Spleen (tissue), 11 donors: ENCODE measurements around the gene ARL15. TPM values are rescaled to one million over a fixed set of nuclear protein-coding genes. Genes with fewer than 3 reads are reported as not detected.
"Not testable (repeated sequence)": the region's sequence is repeated elsewhere in the genome, so short reads cannot be mapped to it uniquely, and the experiment has no call there.

ENCODE experiments used
- DNase-seq: peaks from one replicate; pipeline ENCODE4 v3.0.0-alpha.2; 2020
- H3K27ac ChIP-seq, 8 donors: fragments of 200-600 bp; sonication (generic) in 7 of 8; 1 replicate in 4 of 8; 2 replicates in 4 of 8; pipeline versions ENCODE4 v1.5.0 to v1.8.0; 2016 to 2021; ENCODE audit warnings: inconsistent platforms in 4 of 8, mild to moderate bottlenecking in 4 of 8, moderate library complexity in 1 of 8
- H3K27me3 ChIP-seq, 7 donors: fragments of 200-600 bp; sonication (generic) in 6 of 7; replicated peaks in 1 of 7; 1 replicate in 4 of 7; 2 replicates in 3 of 7; pipeline versions ENCODE4 v1.5.0 to v1.8.0; 2016 to 2021; ENCODE audit warnings: inconsistent platforms in 3 of 7, mild to moderate bottlenecking in 1 of 7
- H3K36me3 ChIP-seq, 6 donors: fragments of 200-600 bp; sonication (generic) in 5 of 6; 1 replicate in 4 of 6; 2 replicates in 2 of 6; pipeline versions ENCODE4 v1.5.0 to v1.8.0; 2016 to 2021; ENCODE audit warnings: inconsistent platforms in 2 of 6
- H3K4me1 ChIP-seq, 6 donors: fragments of 200-600 bp; sonication (generic) in 5 of 6; 1 replicate in 3 of 6; 2 replicates in 3 of 6; pipeline versions ENCODE4 v1.5.0 to v1.8.0; 2016 to 2021; ENCODE audit warnings: inconsistent platforms in 3 of 6
- H3K4me3 ChIP-seq, 8 donors: fragments of 200-600 bp; sonication (generic) in 7 of 8; 1 replicate in 4 of 8; 2 replicates in 4 of 8; pipeline versions ENCODE4 v1.5.0 to v1.8.0; 2016 to 2021; ENCODE audit warnings: inconsistent platforms in 4 of 8, mild to moderate bottlenecking in 4 of 8, moderate library complexity in 2 of 8
- H3K9me3 ChIP-seq, 8 donors: fragments of 200-600 bp; sonication (generic) in 7 of 8; 1 replicate in 4 of 8; 2 replicates in 4 of 8; pipeline versions ENCODE4 v1.5.0 to v1.8.0; 2016 to 2021; ENCODE audit warnings: inconsistent platforms in 4 of 8
- POLR2A ChIP-seq, 3 donors: fragments of 450-650 bp; IDR thresholded peaks; one replicate each; pipeline ENCODE4 v1.5.1; 2017; ENCODE audit warnings: antibody characterized with exemption in 3 of 3, mild to moderate bottlenecking in 1 of 3
- POLR2AphosphoS5 ChIP-seq, 3 donors: sonication (generic); formaldehyde crosslinking; IDR thresholded peaks; one replicate each; pipeline ENCODE4 v1.5.1; 2017; ENCODE audit warnings: antibody characterized with exemption in 3 of 3
- WGBS, 5 donors: extraction: QIAGEN DNeasy Blood & Tissue Kit in 3 of 5; methylation state at CpG; one replicate each; pipeline versions ENCODE4 v1.1.5 to v1.1.7; 2013 to 2018; 5-methylcytosine and 5-hydroxymethylcytosine counted together
- intact Hi-C: fragments of 100-400 bp; cut with DNase I; formaldehyde crosslinking; loops from one replicate; pipeline ENCODE4 v1.15.0; 2023; ENCODE audit warnings: low total_unique reads
- polyA plus RNA-seq, 3 donors: library from polyadenylated mRNA; stranded (reverse); fragments of 200-250 nt; gene quantifications; one replicate each; pipeline ENCODE4 v1.2.1, GENCODE V29; 2013
- total RNA-seq, 7 donors: library from RNA; depleted of rRNA in 3 of 7; stranded (reverse); fragments of >200 nt in 3 of 7; fragmentation: NEBNext Ultra II Directional in 4 of 7; extraction: Animal tissue kit (Norgen Biotek cat#: 25700) in 4 of 7; gene quantifications; one replicate each; pipeline versions ENCODE4 v1.1.0 to v1.2.1, GENCODE V29; 2016 to 2021
- TF ChIP-seq, protein P1 (sequence below), 11 experiments: fragments of 200-600 bp in 7 of 11; fragments of 450-650 bp in 4 of 11; sonication (generic) in 4 of 11; IDR thresholded peaks in 8 of 11; conservative IDR thresholded peaks in 3 of 11; 1 replicate in 7 of 11; 2 replicates in 4 of 11; pipeline versions ENCODE4 v1.4.0 to v1.8.0; 2016 to 2021; ENCODE audit warnings: antibody characterized with exemption in 11 of 11, inconsistent platforms in 4 of 11, mild to moderate bottlenecking in 1 of 11
- donor health status: healthy with polysubstance abuse.
- donor health status: DM: no; HTN: no; CAD: no; lungs with moderate emphysema.
- donor health status: DM: no; HTN: no; CAD: no.
- donor health status: Bipolar disorder and iron deficiency.
- donor health status: healthy.
- donor health status: DM: no; HTN: no; CAD: no.
- donor health status: DM: yes; HTN: yes; CAD: no.

The ARL15 gene
- total and polyA plus RNA-seq, 10 donors = 6.3 to 70.2 (median 37.1) TPM

DNA sequence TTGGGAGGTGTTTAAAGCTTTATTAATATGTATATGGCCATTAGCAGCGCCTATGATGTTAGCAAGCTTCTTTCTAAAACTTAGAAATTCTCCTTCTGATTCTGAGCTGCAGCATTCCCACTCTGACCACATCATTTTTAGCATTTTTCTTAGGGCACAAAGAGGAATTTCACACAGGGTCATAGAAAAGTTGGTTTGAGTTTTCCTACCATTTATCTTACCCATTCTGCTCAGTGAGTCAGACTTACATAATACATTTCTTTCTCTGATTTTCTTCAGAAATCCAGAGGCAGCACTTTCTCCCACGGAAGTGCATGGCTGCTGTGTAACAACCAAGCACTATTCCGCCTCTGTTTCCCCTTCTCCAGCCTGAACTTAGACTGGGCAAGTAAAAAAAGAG is 246.6 kb downstream of the ARL15 start:
- Histone ChIP-seq H3K27ac (no peak overlapping the region), H3K4me1 (no peaks in the 10 kb centered on the region), H3K36me3 (peaks cover 0 to 11% (median 0%) of the 10 kb centered on the region in 6 donors), H3K9me3 (no peaks in the 10 kb centered on the region), H3K4me3 (no peak overlapping the region), H3K27me3 (no peaks in the 10 kb centered on the region)
- intact Hi-C loops = no loop called here
- WGBS, 5 donors = 75 to 98% (median 93%) methylated on average over 3 of the region's 3 CpGs
- no peak for DNase-seq
- TF ChIP-seq POLR2AphosphoS5 (IDR thresholded peaks at IDR 0.05) (no peak), POLR2A (IDR thresholded peaks at IDR 0.05) (no peak)
- TF ChIP-seq, protein P1, sequence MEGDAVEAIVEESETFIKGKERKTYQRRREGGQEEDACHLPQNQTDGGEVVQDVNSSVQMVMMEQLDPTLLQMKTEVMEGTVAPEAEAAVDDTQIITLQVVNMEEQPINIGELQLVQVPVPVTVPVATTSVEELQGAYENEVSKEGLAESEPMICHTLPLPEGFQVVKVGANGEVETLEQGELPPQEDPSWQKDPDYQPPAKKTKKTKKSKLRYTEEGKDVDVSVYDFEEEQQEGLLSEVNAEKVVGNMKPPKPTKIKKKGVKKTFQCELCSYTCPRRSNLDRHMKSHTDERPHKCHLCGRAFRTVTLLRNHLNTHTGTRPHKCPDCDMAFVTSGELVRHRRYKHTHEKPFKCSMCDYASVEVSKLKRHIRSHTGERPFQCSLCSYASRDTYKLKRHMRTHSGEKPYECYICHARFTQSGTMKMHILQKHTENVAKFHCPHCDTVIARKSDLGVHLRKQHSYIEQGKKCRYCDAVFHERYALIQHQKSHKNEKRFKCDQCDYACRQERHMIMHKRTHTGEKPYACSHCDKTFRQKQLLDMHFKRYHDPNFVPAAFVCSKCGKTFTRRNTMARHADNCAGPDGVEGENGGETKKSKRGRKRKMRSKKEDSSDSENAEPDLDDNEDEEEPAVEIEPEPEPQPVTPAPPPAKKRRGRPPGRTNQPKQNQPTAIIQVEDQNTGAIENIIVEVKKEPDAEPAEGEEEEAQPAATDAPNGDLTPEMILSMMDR (IDR thresholded peaks at IDR 0.05 in 8 of 11, conservative IDR thresholded peaks at IDR 0.05 in 3 of 11) = no peak

DNA sequence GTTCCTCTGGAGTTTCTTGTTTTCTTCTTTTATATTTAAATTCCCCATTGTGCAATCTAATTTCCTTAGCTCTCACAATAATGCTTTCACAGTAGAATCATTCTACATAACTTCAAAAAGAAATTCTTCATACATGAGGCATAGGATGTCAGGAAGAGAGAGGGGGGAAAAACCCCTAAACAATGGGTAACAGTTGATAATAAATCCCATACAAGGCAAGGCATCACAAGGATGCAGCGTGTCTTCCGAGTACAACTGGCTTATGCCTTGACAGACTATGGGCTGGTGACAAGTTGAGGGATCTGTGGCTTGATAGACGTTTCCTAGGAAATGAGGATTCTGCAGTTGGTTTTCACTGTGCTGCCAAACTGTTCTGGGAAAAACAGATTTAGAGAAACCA is 247.4 kb downstream of the ARL15 start:
- intact Hi-C loops = no loop called here
- no peak overlapping the region for H3K4me3 ChIP-seq

DNA sequence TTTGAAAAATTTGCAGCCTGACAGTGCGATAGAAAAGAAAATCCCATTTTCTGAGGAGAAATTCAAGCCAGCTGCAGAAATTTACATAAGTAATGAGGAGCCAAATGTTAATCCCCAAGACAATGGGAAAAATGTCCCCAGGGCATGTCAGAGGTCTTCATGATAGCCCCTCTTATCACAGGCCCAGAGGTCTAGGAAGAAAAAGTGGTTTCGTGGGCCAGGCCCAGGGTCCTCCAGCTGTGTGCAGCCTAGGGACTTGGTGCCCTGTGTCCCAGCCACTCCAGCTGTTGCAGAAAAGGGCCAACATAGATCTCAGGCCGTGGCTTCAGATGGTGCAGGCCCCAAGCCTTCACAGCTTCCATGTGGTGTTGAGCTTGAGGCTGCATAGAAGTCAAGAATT is 249.5 kb downstream of the ARL15 start:
- H3K27ac ChIP-seq, H3K4me1 ChIP-seq, H3K9me3 ChIP-seq, intact Hi-C loops, DNase-seq, H3K27me3 ChIP-seq, H3K4me3 ChIP-seq: not testable (repeated sequence)
- H3K36me3 ChIP-seq = peaks cover 0 to 11% (median 0%) of the 10 kb centered on the region in 6 donors
- WGBS, 5 donors = 64 to 100% (median 94%) methylated on average over 3 of the region's 3 CpGs

More for the DNA sequence above, 247.4 kb downstream of the ARL15 start:
- Histone ChIP-seq H3K9me3 (no peaks in the 10 kb centered on the region), H3K27ac (no peak overlapping the region), H3K27me3 (no peaks in the 10 kb centered on the region), H3K36me3 (peaks cover 0 to 11% (median 0%) of the 10 kb centered on the region in 6 donors), H3K4me1 (no peaks in the 10 kb centered on the region)
- WGBS, 5 donors = 87 to 98% (median 91%) methylated on average over 3 of the region's 3 CpGs
- no peak for DNase-seq
- no peak for TF ChIP-seq POLR2A (IDR thresholded peaks at IDR 0.05)
- TF ChIP-seq POLR2AphosphoS5 (IDR thresholded peaks at IDR 0.05) = no peak
- TF ChIP-seq, protein P1 (IDR thresholded peaks at IDR 0.05 in 8 of 11, conservative IDR thresholded peaks at IDR 0.05 in 3 of 11) = no peak

DNA sequence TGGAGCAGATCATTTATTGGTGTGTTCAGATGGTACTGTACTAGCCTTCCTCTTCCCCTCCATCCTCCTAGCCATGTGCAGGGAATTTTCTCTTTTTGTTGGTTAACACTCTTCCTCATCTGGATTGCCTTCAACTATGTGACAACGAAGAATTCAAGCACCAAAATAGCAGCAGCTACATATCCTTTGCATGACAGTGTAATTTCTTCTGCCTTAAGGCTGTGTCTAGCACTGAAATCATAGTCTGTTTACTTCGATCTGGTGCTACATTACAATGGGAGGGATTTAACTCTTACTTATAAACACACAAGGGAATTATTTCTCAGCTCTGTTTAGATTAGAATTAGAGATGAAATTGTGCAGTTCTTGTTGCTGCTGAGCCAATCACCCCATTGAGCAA is 260.4 kb downstream of the ARL15 start:
- H3K27me3 ChIP-seq = no peaks in the 10 kb centered on the region
- no peaks in the 10 kb centered on the region for H3K4me1 ChIP-seq
- DNase-seq = no peak
- no peaks in the 10 kb centered on the region for H3K36me3 ChIP-seq
- no peak overlapping the region for H3K4me3 ChIP-seq
- no peak overlapping the region for H3K27ac ChIP-seq
- TF ChIP-seq, protein P1 (IDR thresholded peaks at IDR 0.05 in 8 of 11, conservative IDR thresholded peaks at IDR 0.05 in 3 of 11) = no peak
- no peak for TF ChIP-seq POLR2AphosphoS5 (IDR thresholded peaks at IDR 0.05)
- no peak for TF ChIP-seq POLR2A (IDR thresholded peaks at IDR 0.05)
- 74 to 84% (median 79%) methylated on average over 2 of the region's 2 CpGs for WGBS, 5 donors
- no peaks in the 10 kb centered on the region for H3K9me3 ChIP-seq
- intact Hi-C loops = no loop called here

DNA sequence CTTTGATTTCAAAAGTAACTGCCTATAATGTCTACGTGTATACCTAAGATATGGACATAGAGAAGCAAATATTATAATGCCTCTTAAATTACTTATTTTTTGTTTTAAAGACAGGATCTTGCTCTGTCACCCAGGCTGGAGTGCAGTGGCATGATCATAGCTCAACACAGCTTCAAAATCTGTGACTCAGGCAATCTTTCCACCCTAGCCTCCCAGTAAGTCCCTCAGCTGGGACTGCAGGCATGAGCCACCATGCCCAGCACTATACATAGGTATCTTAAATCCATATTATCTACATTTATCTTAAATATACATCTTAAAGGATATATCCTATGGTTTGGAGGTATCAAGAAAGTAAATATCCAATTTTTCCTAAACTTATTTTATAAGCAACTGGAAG is 261.2 kb downstream of the ARL15 start:
- intact Hi-C loops = no loop called here
- Histone ChIP-seq H3K9me3 (no peaks in the 10 kb centered on the region), H3K4me3 (no peak overlapping the region), H3K27ac (no peak overlapping the region), H3K27me3 (no peaks in the 10 kb centered on the region), H3K4me1 (no peaks in the 10 kb centered on the region), H3K36me3 (no peaks in the 10 kb centered on the region)
- TF ChIP-seq, protein P1 (IDR thresholded peaks at IDR 0.05 in 8 of 11, conservative IDR thresholded peaks at IDR 0.05 in 3 of 11) = no peak
- no peak for TF ChIP-seq POLR2A (IDR thresholded peaks at IDR 0.05)
- 94 to 100% (median 98%) methylated on average over 1 of the region's 1 CpG for WGBS, 5 donors
- DNase-seq = no peak
